22Rv1 (cell line): ENCODE results near the gene TTN.

Experiments used
- ZFX ChIP-seq: fragments of 450-650 bp; IDR thresholded peaks from 2 replicates; pipeline ENCODE4 v1.6.1; 2017; ENCODE audit warnings: antibody characterized with exemption, borderline replicate concordance
- TF ChIP-seq, protein P1 (sequence below): fragments of 450-650 bp; IDR thresholded peaks from 2 replicates; pipeline ENCODE4 v1.5.1; 2017; ENCODE audit warnings: mild to moderate bottlenecking

DNA sequence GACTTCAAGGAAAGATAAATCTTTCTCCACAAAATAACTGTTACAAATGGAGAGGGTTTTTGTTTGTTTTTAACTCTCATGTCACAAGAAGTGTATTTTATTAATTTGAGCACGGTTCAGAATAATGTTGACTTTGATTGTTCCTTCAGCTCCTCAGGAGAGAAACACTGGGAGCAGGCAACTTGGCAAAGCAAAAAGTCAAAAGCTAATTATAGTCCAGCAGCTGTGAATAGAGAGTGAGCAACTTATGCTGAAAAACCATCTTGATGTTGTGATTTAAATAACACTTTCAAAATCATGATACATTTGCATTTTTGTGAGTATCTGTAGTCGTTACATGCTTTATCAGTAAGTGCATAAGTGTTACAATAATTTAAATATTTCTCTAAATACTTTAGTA is 37.5 kb upstream of the TTN start:
- TF ChIP-seq, protein P1, sequence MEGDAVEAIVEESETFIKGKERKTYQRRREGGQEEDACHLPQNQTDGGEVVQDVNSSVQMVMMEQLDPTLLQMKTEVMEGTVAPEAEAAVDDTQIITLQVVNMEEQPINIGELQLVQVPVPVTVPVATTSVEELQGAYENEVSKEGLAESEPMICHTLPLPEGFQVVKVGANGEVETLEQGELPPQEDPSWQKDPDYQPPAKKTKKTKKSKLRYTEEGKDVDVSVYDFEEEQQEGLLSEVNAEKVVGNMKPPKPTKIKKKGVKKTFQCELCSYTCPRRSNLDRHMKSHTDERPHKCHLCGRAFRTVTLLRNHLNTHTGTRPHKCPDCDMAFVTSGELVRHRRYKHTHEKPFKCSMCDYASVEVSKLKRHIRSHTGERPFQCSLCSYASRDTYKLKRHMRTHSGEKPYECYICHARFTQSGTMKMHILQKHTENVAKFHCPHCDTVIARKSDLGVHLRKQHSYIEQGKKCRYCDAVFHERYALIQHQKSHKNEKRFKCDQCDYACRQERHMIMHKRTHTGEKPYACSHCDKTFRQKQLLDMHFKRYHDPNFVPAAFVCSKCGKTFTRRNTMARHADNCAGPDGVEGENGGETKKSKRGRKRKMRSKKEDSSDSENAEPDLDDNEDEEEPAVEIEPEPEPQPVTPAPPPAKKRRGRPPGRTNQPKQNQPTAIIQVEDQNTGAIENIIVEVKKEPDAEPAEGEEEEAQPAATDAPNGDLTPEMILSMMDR, result no peak
- no peak for TF ChIP-seq ZFX
